HG03460 (cell line): ENCODE results near the gene SPATA31E1.
"Not testable (repeated sequence)": the region's sequence is repeated elsewhere in the genome, so short reads cannot be mapped to it uniquely, and the experiment has no call there.

Experiments used
- ATAC-seq: cut with Tn5 transposase; IDR thresholded peaks from one replicate; pipeline ENCODE4 v1.9.1; 2021; ENCODE audit not compliant: unreplicated experiment

Gene SPATA31E1

GRCh38 chr9:87882627-87883026, at the start of gene SPATA31E1:
Gene SPATA31E1, plus strand, starts transcription at chr9:87882877. Its CDS starts 15 bp downstream, at chr9:87882892.
- ATAC-seq = no peak

GRCh38 chr9:87834357-87834756, 48.3 kb upstream of the SPATA31E1 start:
- ATAC-seq = no peak

- ATAC-seq = no peak
These were observed 46.1 kb upstream of the SPATA31E1 start for GRCh38 chr9:87836536-87836935.

- no peak for ATAC-seq
These were observed 45.5 kb upstream of the SPATA31E1 start for GRCh38 chr9:87836951-87837705.

GRCh38 chr9:87840134-87840533, 42.5 kb upstream of the SPATA31E1 start:
- no peak for ATAC-seq

- ATAC-seq = no peak
These were observed 39.6 kb upstream of the SPATA31E1 start for GRCh38 chr9:87842878-87843585.

- ATAC-seq = no peak
These were observed 38.2 kb upstream of the SPATA31E1 start for GRCh38 chr9:87844506-87844905.

GRCh38 chr9:87847817-87848216, 34.9 kb upstream of the SPATA31E1 start:
- not testable (repeated sequence) for ATAC-seq

GRCh38 chr9:87849144-87849758, 33.4 kb upstream of the SPATA31E1 start:
- ATAC-seq = no peak

- ATAC-seq = no peak
These were observed 32.3 kb upstream of the SPATA31E1 start for GRCh38 chr9:87850391-87850790.

- not testable (repeated sequence) for ATAC-seq
These were observed 31.5 kb upstream of the SPATA31E1 start for GRCh38 chr9:87851186-87851585.

GRCh38 chr9:87853302-87853701, 29.4 kb upstream of the SPATA31E1 start:
- no peak for ATAC-seq

GRCh38 chr9:87853876-87854579, 28.6 kb upstream of the SPATA31E1 start:
- ATAC-seq = no peak

GRCh38 chr9:87854580-87854955, 28.1 kb upstream of the SPATA31E1 start:
- no peak for ATAC-seq

- no peak for ATAC-seq
These were observed 27.6 kb upstream of the SPATA31E1 start for GRCh38 chr9:87855061-87855460.

- ATAC-seq = no peak
These were observed 25.3 kb upstream of the SPATA31E1 start for GRCh38 chr9:87857141-87857947.

- no peak for ATAC-seq
These were observed 24.7 kb upstream of the SPATA31E1 start for GRCh38 chr9:87857948-87858335.

- no peak for ATAC-seq
These were observed 23.5 kb upstream of the SPATA31E1 start for GRCh38 chr9:87859137-87859536.

- no peak for ATAC-seq
These were observed 22.9 kb upstream of the SPATA31E1 start for GRCh38 chr9:87859786-87860185.

- no peak for ATAC-seq
These were observed 21.3 kb upstream of the SPATA31E1 start for GRCh38 chr9:87861332-87861731.
